Gastrocnemius medialis (tissue), 4 donors: ENCODE measurements around the gene MLIP. TPM values are rescaled to one million over a fixed set of nuclear protein-coding genes. Genes with fewer than 3 reads are reported as not detected.

Experiments used
- ATAC-seq, 2 donors: fragments of 150-250 bp; one replicate each; pipeline ENCODE4 v1.9.1; 2016
- DNase-seq, 2 donors: peaks; one replicate each; pipeline ENCODE4 v3.0.0-alpha.2; 2019
- H3K27ac ChIP-seq, 4 donors: fragments of 200-600 bp; sonication (generic); 1 replicate in 1 of 4; 2 replicates in 3 of 4; pipeline ENCODE4 v1.5.1; 2016 to 2018; ENCODE audit warnings: mild to moderate bottlenecking in 2 of 4, moderate library complexity in 1 of 4
- H3K27me3 ChIP-seq, 3 donors: fragments of 200-600 bp; sonication (generic) in 2 of 3; 1 replicate in 1 of 3; 2 replicates in 2 of 3; pipeline versions ENCODE4 v1.5.1 to v1.6.0; 2016 to 2019; ENCODE audit warnings: mild to moderate bottlenecking in 1 of 3, moderate library complexity in 1 of 3
- H3K36me3 ChIP-seq, 2 donors: fragments of 200-600 bp; sonication (generic) in 1 of 2; one replicate each; pipeline ENCODE4 v1.5.1; 2017 to 2018
- H3K4me1 ChIP-seq, 2 donors: fragments of 200-600 bp; sonication (generic) in 1 of 2; one replicate each; pipeline ENCODE4 v1.5.1; 2016 to 2017; ENCODE audit warnings: mild to moderate bottlenecking in 2 of 2
- H3K4me3 ChIP-seq, 4 donors: fragments of 200-600 bp; sonication (generic) in 3 of 4; 1 replicate in 1 of 4; 2 replicates in 3 of 4; pipeline ENCODE4 v1.5.1; 2016 to 2019; ENCODE audit warnings: mild to moderate bottlenecking in 2 of 4
- H3K9me3 ChIP-seq, 3 donors: fragments of 200-600 bp; sonication (generic) in 2 of 3; 1 replicate in 1 of 3; 2 replicates in 2 of 3; pipeline ENCODE4 v1.5.1; 2016 to 2019
- CTCF ChIP-seq, 5 experiments: fragments of 450-650 bp in 3 of 5; fragments of 200-600 bp in 2 of 5; sonication (generic) in 2 of 5; IDR thresholded peaks in 4 of 5; conservative IDR thresholded peaks in 1 of 5; 1 replicate in 4 of 5; 2 replicates in 1 of 5; pipeline ENCODE4 v1.5.1; 2016 to 2019; ENCODE audit warnings: antibody characterized with exemption in 5 of 5, mild to moderate bottlenecking in 3 of 5, moderate library complexity in 3 of 5
- POLR2A ChIP-seq, 2 donors: fragments of 450-650 bp; IDR thresholded peaks; one replicate each; pipeline ENCODE4 v1.6.1; 2017; ENCODE audit warnings: antibody characterized with exemption in 2 of 2, mild to moderate bottlenecking in 2 of 2, moderate library complexity in 2 of 2
- in situ Hi-C, 4 donors: fragments of 200-750 bp; cut with MboI; loops; one replicate each; pipeline versions ENCODE4 v1.15.0 to v1.8.0; 2017; ENCODE audit warnings: low sequenced_read_pairs in 4 of 4
- intact Hi-C: fragments of 100-400 bp; cut with DNase I; formaldehyde crosslinking; loops from one replicate; pipeline ENCODE4 v1.15.1; 2023; ENCODE audit warnings: low total_unique reads
- total RNA-seq, 4 donors: library from RNA; depleted of rRNA; stranded (reverse); fragments of >200 nt; gene quantifications; one replicate each; pipeline versions ENCODE4 v1.1.0 to v1.2.3, GENCODE V29; 2016

Gene MLIP
- total RNA-seq, 4 donors from 2014 or later = 130 to 200 (median 160) TPM

- no peaks in the 10 kb centered on the region for H3K9me3 ChIP-seq
- DNase-seq = no peak
- H3K36me3 ChIP-seq = peaks cover 0 to 24% of the 10 kb centered on the region in 2 donors
- peaks cover 38 to 47% of the 10 kb centered on the region in 2 donors for H3K4me1 ChIP-seq
- peak overlapping the region; percentile 45 to 69 (median 68) for H3K27ac ChIP-seq
- ATAC-seq = no peak
- no peaks in the 10 kb centered on the region for H3K27me3 ChIP-seq
- TF ChIP-seq POLR2A (IDR thresholded peaks at IDR 0.05) (no peak), CTCF (IDR thresholded peaks at IDR 0.05 in 4 of 5, conservative IDR thresholded peaks at IDR 0.05 in 1 of 5) (no peak)
- in situ Hi-C loops = loop anchor here in 1 of 4 donors (10.0 kb wide), 1 partner anchor 49 kb away; no protein-coding TSS in a partner anchor
- intact Hi-C loops = no loop called here
- no peak overlapping the region for H3K4me3 ChIP-seq
Observed at GRCh38 chr6:54135665-54136369, 24.6 kb downstream of the MLIP start.

- in situ Hi-C loops = loop anchor here in 1 of 4 donors (10.0 kb wide), 1 partner anchor 46 kb away; no protein-coding TSS in a partner anchor
- TF ChIP-seq POLR2A (IDR thresholded peaks at IDR 0.05) (no peak), CTCF (IDR thresholded peaks at IDR 0.05 in 4 of 5, conservative IDR thresholded peaks at IDR 0.05 in 1 of 5) (no peak)
- H3K36me3 ChIP-seq = peaks cover 0 to 24% of the 10 kb centered on the region in 2 donors
- ATAC-seq (no peak), DNase-seq (no peak)
- intact Hi-C loops = no loop called here
- no peaks in the 10 kb centered on the region for H3K9me3 ChIP-seq
- H3K27me3 ChIP-seq = no peaks in the 10 kb centered on the region
- no peak overlapping the region for H3K27ac ChIP-seq
- H3K4me1 ChIP-seq = peaks cover 16 to 17% of the 10 kb centered on the region in 2 donors
- H3K4me3 ChIP-seq = no peak overlapping the region
Observed at GRCh38 chr6:54138795-54139194, 27.6 kb downstream of the MLIP start.

GRCh38 chr6:54140811-54141210, 29.6 kb downstream of the MLIP start:
- intact Hi-C loops (no loop called here), in situ Hi-C loops (no loop called here)
- Histone ChIP-seq H3K36me3 (peaks cover 0 to 24% of the 10 kb centered on the region in 2 donors), H3K4me1 (peaks cover 10 to 23% of the 10 kb centered on the region in 2 donors), H3K4me3 (no peak overlapping the region), H3K27me3 (no peaks in the 10 kb centered on the region), H3K27ac (no peak overlapping the region), H3K9me3 (no peaks in the 10 kb centered on the region)
- DNase-seq (no peak), ATAC-seq (no peak)
- TF ChIP-seq CTCF (IDR thresholded peaks at IDR 0.05 in 4 of 5, conservative IDR thresholded peaks at IDR 0.05 in 1 of 5) = no peak
- TF ChIP-seq POLR2A (IDR thresholded peaks at IDR 0.05) = no peak

GRCh38 chr6:54142889-54143519, 31.8 kb downstream of the MLIP start:
- intact Hi-C loops (no loop called here), in situ Hi-C loops (no loop called here)
- H3K27ac ChIP-seq = peak overlapping the region in 1 of 4 donors; percentile 22
- H3K27me3 ChIP-seq = no peaks in the 10 kb centered on the region
- no peaks in the 10 kb centered on the region for H3K9me3 ChIP-seq
- peaks cover 0 to 9% of the 10 kb centered on the region in 2 donors for H3K36me3 ChIP-seq
- no peak overlapping the region for H3K4me3 ChIP-seq
- ATAC-seq (no peak), DNase-seq (no peak)
- TF ChIP-seq CTCF (IDR thresholded peaks at IDR 0.05 in 4 of 5, conservative IDR thresholded peaks at IDR 0.05 in 1 of 5) = no peak
- H3K4me1 ChIP-seq = peaks cover 8 to 22% of the 10 kb centered on the region in 2 donors
